Neural crest cell (in vitro differentiated cells): ENCODE measurements around the gene PPP6R3. TPM values are rescaled to one million over a fixed set of nuclear protein-coding genes. Genes with fewer than 3 reads are reported as not detected.

ENCODE experiments used
- DNase-seq: peaks from one replicate; pipeline ENCODE4 v3.0.0; 2021; ENCODE audit warnings: low read depth, mixed read lengths, low spot score
- H3K27ac Mint-ChIP-seq: one replicate; pipeline ENCODE4 v1.8.0; 2021; ENCODE audit warnings: mild to moderate bottlenecking, mixed read lengths; ENCODE audit not compliant: unreplicated experiment
- H3K27me3 Mint-ChIP-seq: 2 replicates; pipeline ENCODE4 v1.8.0; 2021; ENCODE audit warnings: low read depth, mild to moderate bottlenecking, mixed read lengths
- H3K36me3 Mint-ChIP-seq: 2 replicates; pipeline ENCODE4 v1.8.0; 2021; ENCODE audit warnings: low read depth, mild to moderate bottlenecking, mixed read lengths
- H3K4me1 Mint-ChIP-seq: 2 replicates; pipeline ENCODE4 v1.8.0; 2021; ENCODE audit warnings: mixed read lengths
- H3K4me3 Mint-ChIP-seq: one replicate; pipeline ENCODE4 v1.8.0; 2021; ENCODE audit warnings: mild to moderate bottlenecking, mixed read lengths
- H3K9me3 Mint-ChIP-seq: 2 replicates; pipeline ENCODE4 v1.8.0; 2021; ENCODE audit warnings: mixed read lengths
- CTCF ChIP-seq: fragments of 200-600 bp; sonication (generic); conservative IDR thresholded peaks from 2 replicates; pipeline ENCODE4 v1.5.0; 2021; ENCODE audit warnings: antibody characterized with exemption, mild to moderate bottlenecking
- total RNA-seq: library from RNA; stranded (reverse); gene quantifications from 2 replicates; pipeline ENCODE4 v1.2.1, GENCODE V29; 2021

The PPP6R3 gene
- total RNA-seq, 1 donor from 2014 or later: 111 TPM

DNA sequence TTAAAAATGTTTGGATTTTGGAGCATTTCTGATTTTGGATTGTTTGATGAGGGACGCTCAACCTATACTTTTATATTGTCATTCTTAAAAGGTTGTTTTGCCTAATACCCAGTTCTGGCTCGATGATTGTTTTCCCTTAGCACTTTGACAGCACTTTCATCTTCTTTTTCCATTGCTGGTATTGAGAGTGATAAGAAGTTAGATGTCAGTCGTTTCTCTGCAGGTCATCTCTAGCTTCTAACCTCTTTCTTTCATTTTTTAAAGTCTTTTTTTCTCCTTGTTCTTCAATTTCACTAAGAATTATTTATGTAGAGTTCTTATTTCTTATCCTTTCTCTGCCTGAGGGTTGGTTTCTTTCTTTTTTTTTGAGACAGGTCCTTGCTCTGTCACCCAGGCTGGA, 18.8 kb downstream of the PPP6R3 start:
- no peak for DNase-seq
- H3K27ac Mint-ChIP-seq: no peak overlapping the region
- H3K4me1 Mint-ChIP-seq: peaks cover 4% of the 10 kb centered on the region
- H3K4me3 Mint-ChIP-seq: no peak overlapping the region
- no peak for TF ChIP-seq CTCF
- no peaks in the 10 kb centered on the region for H3K27me3 Mint-ChIP-seq
- H3K9me3 Mint-ChIP-seq: peaks cover 13% of the 10 kb centered on the region
- H3K36me3 Mint-ChIP-seq: peaks cover 39% of the 10 kb centered on the region

DNA sequence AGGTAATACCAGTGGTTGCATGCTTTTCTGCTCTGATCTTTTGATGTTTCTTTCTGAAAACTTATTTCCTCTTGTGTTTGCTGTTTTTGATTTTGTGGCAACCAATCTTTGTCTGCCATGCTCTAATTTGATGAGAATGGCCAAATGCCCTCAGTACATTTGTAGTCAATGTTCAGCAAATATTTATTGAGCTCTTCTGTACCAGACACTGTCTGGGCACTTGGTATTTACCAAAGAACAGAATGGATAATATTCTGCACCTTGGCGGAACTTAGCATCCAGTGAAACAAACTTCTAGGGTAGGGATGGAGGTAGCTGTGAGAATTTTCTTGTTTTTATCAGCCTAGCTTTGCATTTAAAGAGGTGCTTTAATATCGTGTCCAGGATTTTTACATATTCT, 19.6 kb downstream of the PPP6R3 start:
- H3K27me3 Mint-ChIP-seq: no peaks in the 10 kb centered on the region
- DNase-seq: no peak
- H3K27ac Mint-ChIP-seq: no peak overlapping the region
- no peak overlapping the region for H3K4me3 Mint-ChIP-seq
- H3K36me3 Mint-ChIP-seq: peaks cover 36% of the 10 kb centered on the region
- peaks cover 11% of the 10 kb centered on the region for H3K9me3 Mint-ChIP-seq
- TF ChIP-seq CTCF: no peak
- H3K4me1 Mint-ChIP-seq: no peaks in the 10 kb centered on the region

GRCh38 chr11:68480852-68481510, 20.4 kb downstream of the PPP6R3 start:
- no peak for DNase-seq
- Mint-ChIP-seq H3K36me3 (peaks cover 35% of the 10 kb centered on the region), H3K4me3 (no peak overlapping the region), H3K27ac (no peak overlapping the region), H3K4me1 (no peaks in the 10 kb centered on the region), H3K9me3 (peaks cover 14% of the 10 kb centered on the region), H3K27me3 (no peaks in the 10 kb centered on the region)
- no peak for TF ChIP-seq CTCF

- Mint-ChIP-seq H3K27ac (no peak overlapping the region), H3K27me3 (no peaks in the 10 kb centered on the region), H3K9me3 (peaks cover 14% of the 10 kb centered on the region), H3K36me3 (peaks cover 38% of the 10 kb centered on the region), H3K4me3 (no peak overlapping the region), H3K4me1 (no peaks in the 10 kb centered on the region)
- no peak for TF ChIP-seq CTCF
- DNase-seq: no peak
Measured at GRCh38 chr11:68481579-68482240, 21.2 kb downstream of the PPP6R3 start.

GRCh38 chr11:68488623-68489022, 28.1 kb downstream of the PPP6R3 start:
- DNase-seq: no peak
- H3K9me3 Mint-ChIP-seq: peaks cover 10% of the 10 kb centered on the region
- peaks cover 21% of the 10 kb centered on the region for H3K36me3 Mint-ChIP-seq
- no peak overlapping the region for H3K4me3 Mint-ChIP-seq
- no peak for TF ChIP-seq CTCF
- no peak overlapping the region for H3K27ac Mint-ChIP-seq
- no peaks in the 10 kb centered on the region for H3K27me3 Mint-ChIP-seq
- H3K4me1 Mint-ChIP-seq: peaks cover 7% of the 10 kb centered on the region
